SK-N-MC (cell line): ENCODE data around the gene MME.

ENCODE experiments used
- EZH2 ChIP-seq: fragments of 200-600 bp; sonication (generic); IDR thresholded peaks from one replicate; pipeline ENCODE4 v1.6.1; 2017; ENCODE audit warnings: antibody characterized with exemption
- FOXP2 ChIP-seq: optimal IDR thresholded peaks from 2 replicates; pipeline ENCODE3; 2011; ENCODE audit warnings: mild to moderate bottlenecking, moderate library complexity; ENCODE audit not compliant: insufficient read depth; ENCODE audit errors: extremely low read length, control extremely low read depth
- POLR2AphosphoS5 ChIP-seq: IDR thresholded peaks from 2 replicates; pipeline ENCODE4 v1.6.1; 2012; ENCODE audit warnings: mild to moderate bottlenecking, low read depth, low read length, borderline replicate concordance

GRCh38 chr3:155228676-155229075, 148.6 kb downstream of the MME start:
- TF ChIP-seq EZH2 (no peak), FOXP2 (no peak), POLR2AphosphoS5 (no peak)
